Dedifferentiated amniotic fluid mesenchymal stem cell (primary cell): ENCODE results near the gene DGKZ.
"Not testable (repeated sequence)": the region's sequence is repeated elsewhere in the genome, so short reads cannot be mapped to it uniquely, and the experiment has no call there.

Experiments
- DNase-seq: peaks from one replicate; pipeline ENCODE4 v3.0.0-alpha.2; 2016; ENCODE audit errors: extremely low spot score

DGKZ gene, protein sequence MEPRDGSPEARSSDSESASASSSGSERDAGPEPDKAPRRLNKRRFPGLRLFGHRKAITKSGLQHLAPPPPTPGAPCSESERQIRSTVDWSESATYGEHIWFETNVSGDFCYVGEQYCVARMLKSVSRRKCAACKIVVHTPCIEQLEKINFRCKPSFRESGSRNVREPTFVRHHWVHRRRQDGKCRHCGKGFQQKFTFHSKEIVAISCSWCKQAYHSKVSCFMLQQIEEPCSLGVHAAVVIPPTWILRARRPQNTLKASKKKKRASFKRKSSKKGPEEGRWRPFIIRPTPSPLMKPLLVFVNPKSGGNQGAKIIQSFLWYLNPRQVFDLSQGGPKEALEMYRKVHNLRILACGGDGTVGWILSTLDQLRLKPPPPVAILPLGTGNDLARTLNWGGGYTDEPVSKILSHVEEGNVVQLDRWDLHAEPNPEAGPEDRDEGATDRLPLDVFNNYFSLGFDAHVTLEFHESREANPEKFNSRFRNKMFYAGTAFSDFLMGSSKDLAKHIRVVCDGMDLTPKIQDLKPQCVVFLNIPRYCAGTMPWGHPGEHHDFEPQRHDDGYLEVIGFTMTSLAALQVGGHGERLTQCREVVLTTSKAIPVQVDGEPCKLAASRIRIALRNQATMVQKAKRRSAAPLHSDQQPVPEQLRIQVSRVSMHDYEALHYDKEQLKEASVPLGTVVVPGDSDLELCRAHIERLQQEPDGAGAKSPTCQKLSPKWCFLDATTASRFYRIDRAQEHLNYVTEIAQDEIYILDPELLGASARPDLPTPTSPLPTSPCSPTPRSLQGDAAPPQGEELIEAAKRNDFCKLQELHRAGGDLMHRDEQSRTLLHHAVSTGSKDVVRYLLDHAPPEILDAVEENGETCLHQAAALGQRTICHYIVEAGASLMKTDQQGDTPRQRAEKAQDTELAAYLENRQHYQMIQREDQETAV

DNA sequence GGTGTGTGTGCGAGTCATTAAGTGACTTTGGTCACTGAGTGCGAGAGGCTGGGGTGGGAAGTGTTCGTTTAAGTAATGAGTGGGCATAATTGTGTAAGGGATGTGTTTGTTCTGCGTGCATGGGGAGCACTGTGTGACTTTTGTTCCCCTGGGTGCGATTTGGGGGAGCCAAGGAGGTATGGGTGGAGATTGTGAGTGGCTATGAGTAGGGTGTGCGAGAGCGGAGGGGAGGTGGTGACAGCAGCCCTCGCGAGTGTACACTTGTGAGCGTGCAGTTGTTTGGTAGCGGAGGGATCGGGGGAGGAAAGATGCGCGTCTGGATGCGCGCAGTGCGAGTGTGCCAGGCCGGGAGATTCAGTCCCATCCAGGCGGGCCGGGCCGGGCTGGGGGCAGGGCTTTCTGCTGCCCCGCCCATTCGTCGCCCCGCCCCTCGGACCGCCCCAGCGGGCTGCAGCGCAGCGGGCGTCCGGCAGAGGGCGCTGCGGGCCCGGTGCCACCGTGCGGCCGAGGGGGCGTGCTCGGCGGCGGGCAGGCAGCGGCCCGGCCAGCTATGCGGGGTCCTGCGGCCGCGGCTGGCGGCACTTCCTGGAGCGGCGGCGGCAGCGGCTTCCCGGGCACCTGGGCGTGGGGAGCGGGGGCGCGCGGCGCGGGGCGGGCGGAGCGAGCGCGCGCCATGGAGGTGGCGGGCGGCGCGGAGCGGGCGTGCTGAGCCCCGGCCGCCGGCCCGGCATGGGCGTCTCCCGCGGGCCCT lies at the start of gene DGKZ:
TSS of gene DGKZ (plus strand) at position 578 of the 751 bp plus-strand sequence. CDS start 197 bp downstream, outside the sequence.
- DNase-seq = peak; percentile 57

DNA sequence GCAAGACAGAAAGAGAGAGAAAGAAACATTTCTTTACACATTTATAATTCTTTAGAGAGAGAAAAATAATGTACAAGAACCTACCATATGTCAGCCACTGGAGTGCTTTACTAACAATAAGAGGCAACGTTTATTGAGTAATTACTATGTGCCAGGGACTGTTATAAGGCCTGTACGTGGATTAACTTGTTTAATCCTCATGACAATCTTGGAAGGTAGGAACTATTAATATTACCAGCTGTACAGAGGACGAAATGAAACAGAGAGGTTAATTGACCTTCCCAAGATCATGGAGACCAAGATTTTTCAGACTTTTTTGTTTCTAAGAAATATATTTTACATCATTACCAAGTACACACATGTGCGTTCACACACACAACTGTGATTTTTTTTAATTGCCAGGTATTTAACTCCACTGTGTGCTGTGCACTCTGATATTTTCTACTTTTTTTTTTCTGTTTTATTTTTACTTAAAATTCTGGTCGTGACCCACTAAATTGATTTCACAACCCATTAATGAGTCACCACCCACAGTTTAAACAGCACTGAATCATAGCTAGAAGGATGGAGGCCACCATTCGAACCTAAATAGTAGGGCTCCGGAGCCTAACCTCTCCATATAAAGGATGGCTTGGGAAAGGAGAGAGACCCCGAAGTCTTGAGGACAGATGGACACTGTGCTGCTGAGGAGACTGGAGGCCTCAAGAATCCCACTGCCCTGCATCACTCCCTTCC lies 48.4 kb upstream of the DGKZ start:
- DNase-seq = peak; percentile 73

DNA sequence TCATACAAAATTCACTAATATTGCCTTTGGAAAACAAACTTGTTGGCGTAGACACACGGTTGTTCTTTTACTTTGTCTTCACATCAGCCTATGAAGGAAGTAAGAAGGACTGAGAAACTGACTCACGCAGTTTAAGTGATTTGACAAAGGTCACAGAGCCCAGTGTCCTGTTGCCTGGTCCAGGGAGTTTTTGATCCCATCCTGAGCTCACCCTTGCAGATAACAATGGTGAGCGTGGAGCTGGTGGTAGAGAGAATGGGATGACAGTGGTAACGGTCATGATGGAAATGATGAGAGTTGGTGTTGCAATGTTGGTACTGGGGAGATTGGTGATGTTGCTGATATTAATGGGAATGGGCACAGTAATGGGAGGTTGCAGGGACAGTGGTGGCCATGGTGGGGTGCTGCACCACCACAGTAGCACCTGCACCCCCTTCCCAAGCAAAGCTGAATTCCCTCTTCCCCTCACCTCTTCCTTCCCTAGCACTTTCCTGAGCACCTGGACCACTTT lies 47.8 kb upstream of the DGKZ start:
- no peak for DNase-seq

DNA sequence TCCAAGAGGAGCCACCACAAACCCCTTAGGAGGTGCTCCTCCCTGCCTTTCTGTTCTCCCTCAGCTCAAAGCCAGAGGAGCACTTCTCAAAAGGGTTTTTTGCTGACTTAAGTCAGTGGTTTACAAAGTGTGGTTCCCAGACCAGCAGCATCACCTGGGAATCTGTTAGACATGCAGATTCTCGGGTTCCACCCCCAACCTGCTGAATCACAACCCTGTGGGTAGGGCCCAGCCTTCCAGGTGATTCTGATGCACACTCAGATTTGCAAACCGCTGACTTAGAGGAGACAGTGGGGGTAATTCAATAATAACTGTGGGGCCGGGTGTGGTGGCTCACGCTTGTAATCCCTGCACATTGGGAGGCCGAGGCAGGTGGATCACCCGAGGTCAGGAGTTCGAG lies 47.0 kb upstream of the DGKZ start:
- no peak for DNase-seq

DNA sequence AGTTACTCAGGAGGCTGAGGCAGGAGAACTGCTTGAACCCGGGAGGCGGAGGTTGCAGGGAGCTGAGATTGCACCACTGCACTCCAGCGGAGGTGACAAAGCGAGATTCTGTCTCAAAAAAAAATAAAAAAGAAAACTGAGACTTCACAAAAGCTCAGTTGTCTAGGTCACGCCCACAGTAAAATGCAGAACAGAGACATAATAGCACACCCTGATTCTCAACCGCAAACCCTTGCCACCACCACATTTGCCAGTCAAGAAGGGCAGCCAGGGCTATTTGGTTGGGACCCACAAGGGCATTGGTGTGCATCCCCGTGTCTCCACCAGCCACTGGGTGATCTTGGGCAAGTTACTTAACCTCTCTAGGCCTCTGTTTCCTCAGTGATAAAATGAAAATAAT lies 44.4 kb upstream of the DGKZ start:
- no peak for DNase-seq

DNA sequence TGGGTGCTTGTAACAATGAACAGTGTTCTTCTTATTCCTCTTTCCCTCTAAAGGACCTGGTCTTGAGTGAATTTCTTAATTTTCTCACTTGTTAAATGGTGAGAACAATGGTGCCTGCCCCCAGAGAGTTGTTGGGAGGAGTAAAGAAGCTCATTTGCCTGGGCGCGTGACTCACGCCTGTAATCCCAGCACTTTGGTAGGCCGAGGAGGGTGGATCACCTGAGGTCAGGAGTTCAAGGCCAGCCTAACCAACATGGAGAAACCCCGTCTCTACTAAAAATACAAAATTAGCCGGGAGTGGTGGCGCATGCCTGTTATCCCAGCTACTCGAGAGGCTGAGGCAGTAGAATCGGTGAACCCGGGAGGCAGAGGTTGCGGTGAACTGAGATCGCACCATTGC lies 43.2 kb upstream of the DGKZ start:
- not testable (repeated sequence) for DNase-seq

DNA sequence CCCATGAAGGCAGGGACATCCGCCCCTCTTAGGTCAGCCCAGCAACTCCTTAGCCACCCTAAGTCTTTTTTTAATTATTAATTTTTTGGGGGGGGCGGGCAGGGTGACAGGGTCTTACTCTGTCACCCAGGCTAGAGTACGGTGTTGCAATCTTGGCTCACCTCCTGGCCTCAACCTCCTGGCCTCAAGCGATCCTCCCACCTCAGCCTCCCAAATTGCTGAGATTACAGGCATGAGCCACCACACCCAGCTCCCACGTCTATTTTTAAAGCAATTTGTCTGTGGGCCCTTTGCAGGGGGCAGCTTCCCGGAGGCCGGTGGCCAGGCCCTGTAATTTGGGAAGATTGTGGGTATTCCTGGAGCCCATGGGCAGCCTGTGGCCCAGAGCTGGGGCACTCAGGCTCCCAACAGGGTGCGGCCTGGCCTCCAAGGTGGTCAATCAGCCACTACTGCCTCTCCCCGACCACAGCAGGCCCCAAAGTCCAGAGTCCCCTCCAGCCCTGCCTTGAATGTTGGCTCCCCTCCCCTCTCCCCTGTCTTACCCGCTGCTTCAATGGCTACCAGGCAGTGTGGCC lies 42.6 kb upstream of the DGKZ start:
- DNase-seq = no peak

DNA sequence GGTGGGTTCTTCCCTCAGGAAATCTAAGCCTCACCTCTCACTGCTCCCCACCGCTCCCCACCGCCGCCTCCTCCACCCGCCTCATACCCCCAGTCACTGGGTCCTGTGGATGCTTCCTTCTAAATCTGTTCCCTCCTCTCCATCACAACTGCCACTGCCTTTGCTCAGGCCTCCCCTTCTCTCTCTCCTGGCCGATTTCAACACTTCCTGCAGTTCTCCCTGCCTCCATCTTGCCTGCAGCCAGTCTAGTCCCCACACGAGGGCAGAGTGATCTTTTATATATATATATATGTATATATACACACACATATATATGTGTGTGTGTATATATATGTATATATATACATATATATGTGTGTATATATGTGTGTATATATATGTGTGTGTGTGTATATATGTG lies 42.0 kb upstream of the DGKZ start:
- no peak for DNase-seq

DNA sequence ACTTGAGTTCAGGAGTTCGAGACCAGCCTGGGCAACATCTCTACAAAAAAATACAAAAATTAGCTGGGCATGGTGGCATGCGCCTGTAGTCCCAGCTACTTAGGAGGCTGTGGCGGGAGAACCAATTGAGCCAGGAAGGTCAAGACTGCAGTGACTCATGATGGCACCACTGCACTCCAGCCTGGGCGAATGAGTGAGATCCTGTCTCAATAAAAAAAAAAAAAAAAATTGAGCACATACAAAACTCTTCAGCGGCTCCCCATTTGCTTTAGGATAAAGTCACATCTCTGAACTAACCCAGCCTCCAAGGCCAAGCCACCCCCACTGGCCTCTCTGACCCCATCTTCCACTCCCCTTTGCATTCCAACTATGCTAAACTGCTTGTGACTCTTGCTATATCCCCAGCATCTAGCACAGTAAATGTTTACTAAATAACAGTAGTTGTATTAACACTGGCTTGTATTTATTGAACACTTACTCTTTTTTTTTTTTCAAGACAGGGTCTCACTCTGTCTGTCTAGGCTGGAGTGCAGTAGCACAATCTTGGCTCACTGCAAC lies 40.9 kb upstream of the DGKZ start:
- no peak for DNase-seq

DNA sequence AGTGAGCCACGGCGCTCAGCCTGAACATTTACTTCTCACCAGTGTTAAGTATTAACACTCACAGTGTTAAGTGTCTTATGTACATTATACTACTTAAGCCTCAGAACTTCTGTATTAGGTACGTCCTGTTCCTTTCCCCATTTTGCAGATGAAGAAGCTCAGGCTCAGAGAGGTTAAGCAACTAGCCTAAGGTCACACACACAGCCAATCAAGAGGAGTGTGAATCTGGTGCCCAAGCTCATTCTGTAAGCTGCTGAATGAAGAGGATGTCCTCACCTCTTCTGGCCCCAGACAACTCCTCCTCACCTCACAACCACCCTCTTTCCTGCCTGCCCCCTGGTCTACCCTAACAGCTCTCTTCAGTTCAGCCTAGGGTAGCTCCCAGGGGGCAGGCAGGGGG lies 39.9 kb upstream of the DGKZ start:
- no peak for DNase-seq

DNA sequence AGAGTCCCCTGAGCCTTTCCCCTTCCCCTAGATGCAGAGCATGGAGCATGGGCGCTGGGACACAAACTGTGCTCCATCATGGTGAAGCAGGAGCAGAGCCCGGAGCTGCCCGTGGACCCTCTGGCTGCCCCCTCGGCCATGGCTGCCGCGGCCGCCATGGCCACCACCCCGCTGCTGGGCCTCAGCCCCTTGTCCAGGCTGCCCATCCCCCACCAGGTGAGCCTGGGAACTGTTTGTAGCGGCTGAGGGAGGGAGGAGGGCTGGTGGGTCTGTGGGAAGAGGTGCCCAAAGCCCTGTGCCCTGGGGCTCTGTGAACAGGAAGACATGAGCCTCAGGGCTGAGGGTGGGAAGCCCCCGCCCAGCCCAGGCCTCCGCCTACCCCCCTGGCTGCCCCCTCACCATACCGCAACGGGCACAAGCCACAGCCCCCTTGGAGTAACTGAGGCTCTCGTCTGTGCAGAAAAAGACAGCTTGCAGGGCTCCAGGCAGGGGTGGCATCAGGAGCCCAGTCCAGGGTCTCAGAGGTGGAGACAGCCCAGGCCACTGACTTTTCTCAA lies 39.4 kb upstream of the DGKZ start:
- DNase-seq = no peak

DNA sequence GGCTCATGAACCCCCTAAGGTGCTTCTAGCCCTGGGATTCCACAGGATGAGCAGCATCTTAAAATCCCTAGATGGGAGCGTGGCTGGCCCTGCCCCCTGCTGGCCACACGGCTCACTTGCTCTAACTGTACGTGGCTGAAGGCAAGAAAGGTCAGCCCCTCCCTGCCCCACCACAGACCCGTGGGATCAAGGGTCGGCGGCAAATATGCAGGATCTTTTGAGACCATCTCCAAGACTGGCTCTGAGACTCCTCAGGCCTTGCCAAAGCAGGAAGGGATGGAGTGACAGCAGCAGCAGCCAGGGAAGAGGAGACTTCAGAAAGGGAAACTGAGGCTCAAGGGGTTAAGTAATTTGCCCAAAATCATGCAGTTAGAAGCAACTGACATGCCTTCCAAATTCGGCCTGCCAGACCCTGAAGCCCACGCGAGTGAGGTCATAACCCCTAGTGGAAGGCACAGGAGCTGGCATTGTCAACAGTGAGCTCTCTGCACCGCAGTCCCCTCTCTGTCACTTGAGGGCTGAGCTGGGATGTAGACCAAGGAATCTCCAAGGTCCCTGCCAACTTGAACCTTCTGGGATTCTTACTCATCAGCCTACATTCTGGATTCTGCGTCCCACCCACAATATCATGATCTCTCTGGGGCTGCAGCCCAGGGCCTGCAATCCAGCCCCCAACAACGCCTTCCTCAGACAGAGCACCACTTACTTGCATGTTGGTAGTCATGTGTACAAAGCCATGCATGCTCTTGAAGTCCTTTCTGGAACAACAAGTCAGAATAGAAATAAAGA lies 38.4 kb upstream of the DGKZ start:
- DNase-seq = peak; percentile 52

DNA sequence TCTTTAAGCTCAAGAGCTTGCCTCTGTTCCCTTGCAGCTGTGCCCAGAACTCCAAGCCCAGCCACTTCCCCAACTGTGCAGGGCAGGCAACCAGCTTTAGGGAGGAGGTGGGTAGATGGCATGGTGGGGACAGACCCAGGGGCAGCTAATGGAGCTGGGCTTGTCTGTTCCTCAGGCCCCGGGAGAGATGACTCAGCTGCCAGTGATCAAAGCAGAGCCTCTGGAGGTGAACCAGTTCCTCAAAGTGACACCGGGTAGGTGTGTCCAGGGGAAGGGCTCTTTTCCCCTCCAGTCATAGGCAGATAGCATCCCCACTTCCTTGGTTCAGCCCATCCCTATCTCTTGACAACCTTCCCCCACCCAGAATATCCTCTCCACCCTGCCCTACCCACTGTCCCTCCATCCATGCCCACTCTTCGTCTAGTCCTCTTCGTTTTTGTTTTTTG lies 37.4 kb upstream of the DGKZ start:
- DNase-seq = no peak

DNA sequence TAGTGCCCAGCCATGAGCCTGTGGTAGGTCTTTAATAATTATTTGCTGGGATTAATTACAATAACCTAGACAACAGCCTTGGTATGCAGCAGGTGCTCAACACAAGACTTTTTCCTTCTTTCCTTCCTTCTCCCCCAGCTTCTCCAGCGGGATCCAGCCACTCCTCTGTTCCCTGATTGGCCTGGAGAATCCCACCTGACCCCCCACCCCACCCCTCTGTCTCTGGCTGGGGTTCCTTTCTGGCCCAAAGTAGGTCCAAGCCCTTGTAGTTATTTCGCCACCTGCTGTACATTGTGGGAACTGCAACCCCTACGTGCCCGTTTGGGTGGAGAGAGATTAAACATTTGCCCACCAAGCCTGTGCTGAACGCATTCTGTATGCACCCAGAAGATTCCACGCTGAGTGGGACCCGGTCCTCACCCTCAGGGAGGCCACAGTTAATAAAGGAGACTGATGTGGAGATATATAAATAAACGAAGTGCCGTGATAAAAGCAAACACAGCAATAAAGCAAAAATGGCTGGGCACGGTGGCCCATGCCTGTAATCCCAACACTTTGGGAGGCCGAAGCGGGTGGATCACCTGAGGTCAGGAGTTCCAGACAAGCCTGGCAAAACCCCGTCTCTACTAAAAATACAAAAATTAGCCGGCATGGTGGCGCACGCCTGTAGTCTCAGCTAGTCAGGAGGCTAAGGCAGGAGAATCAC lies 32.1 kb upstream of the DGKZ start:
- peak; percentile 63 for DNase-seq

DNA sequence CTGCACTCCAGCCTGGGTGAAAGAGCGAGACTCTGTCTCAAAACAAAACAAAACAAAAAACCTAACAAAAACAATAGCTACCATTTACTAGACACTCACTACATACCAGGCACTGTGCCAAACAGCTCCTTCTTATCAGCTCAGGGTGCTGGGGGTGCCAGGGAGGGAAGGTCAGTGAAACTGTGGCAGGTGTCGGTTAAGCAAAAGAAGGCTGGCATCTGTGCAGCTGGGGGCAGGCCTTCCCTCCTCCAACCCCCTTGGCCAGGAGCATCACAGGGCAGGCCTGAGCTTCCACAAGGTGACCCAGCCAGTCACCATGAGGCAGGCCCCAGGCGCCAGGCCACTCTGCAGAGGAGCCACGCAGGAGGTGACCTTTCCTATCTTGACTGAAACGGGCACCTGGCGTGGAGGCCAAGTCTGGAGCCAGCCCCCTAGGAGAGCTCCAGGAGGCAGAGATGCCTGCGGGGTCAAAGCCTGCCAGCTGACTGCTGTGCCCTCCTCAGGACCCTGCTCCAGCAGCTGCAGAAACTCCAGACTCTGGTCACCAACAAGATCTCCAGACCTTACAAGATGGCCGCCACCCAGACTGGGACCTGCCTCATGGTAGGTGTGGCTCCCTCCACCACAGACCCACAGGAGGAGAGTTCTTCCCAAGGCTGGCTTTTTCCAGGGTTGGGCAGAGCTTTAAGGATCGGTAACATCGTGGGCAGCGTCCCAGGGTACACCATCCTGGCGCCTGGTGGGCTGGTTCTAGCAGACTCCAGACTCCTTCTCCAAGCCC lies 31.3 kb upstream of the DGKZ start:
- DNase-seq = no peak

DNA sequence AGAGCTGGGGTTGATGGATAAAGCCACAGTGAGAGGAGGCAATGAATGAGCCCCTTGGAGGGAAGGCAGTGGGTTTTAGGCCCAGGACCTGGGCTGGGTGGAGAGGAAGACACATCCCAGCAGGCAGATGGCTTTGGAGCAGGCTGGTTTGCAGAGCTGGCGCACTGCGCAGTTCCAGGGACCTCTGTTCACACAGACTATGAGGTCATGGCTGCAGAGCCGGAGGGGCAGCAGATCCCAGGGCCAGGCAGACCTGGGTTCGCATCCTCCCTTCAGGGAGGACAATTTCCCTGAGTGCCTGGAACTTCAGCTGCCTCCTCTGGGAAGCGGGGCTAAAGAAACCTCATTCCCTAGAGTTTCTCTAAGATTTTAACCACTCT lies 28.2 kb upstream of the DGKZ start:
- DNase-seq = no peak

DNA sequence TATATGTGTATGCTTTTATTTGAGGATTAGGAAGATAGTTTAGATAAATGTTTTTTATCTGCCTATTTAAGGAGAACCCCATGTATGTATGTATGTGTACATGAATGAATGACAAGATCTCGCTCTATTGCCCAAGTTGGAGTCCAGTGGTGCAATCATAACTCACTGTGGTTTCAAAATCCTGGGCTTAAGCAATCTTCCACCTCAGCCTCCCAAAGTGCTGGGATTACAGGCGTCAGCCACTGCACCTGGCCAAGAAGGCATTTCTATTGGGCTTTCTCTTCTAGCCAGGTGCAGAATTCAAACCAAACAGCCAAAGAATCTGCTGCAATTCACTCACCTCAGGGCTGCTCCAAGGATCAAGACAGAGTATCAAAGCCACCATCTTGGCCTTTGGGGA lies 25.5 kb upstream of the DGKZ start:
- DNase-seq = no peak

DNA sequence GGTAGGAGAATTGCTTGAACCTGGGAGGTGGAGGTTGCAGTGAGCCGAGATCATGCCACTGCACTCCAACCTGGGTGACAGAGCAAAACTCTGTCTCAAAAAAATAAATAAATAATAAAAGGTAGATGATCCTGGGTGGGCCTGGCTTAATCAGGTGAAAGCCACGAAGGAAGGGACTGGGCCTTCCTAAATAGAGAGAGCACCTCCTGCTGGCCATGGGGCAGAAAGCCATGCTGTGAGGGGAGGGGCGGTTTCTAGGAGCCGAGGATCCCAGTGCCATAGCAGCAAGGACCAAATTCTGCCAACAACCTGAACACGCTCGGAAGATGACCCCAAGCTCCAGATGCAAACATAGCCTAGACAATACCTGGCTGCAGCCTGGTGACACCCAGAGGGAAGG lies 24.5 kb upstream of the DGKZ start:
- no peak for DNase-seq
